ENCODE measurements around the gene MBD4. TPM values are rescaled to one million over a fixed set of nuclear protein-coding genes. Genes with fewer than 3 reads are reported as not detected.
A peak's percentile ranks its signal among the peaks of the same experiment; 100 is the strongest.

MBD4 gene
- total RNA-seq, 1 experiment from 2014 or later: 11.4 TPM

GRCh38 chr3:129440618-129441190 lies 956 bp upstream of the MBD4 start:
- intact Hi-C loops (cut with micrococcal nuclease): loop anchor here (1.0 to 5.0 kb wide), 2 partner anchors 41 to 58 kb away; no protein-coding TSS in a partner anchor
- Histone ChIP-seq H3K9me3 (ENCODE audit: low read length) (no peaks in the 10 kb centered on the region), H4K20me1 (ENCODE audit: low read length) (no peaks in the 10 kb centered on the region), H3K4me1 (ENCODE audit: insufficient read depth, low read length) (peaks cover 15% of the 10 kb centered on the region), H3K27ac (ENCODE audit: low read length) (peak overlapping the region; percentile 81), H3K79me2 (ENCODE audit: low read length) (peaks cover 46% of the 10 kb centered on the region), H3K4me2 (ENCODE audit: low read length) (peak overlapping the region; percentile 97), H3K4me3 (ENCODE audit: low read length) (peak overlapping the region; percentile 96), H3K36me3 (ENCODE audit: low read depth, low read length) (peaks cover 3% of the 10 kb centered on the region; the same call in 1 of the 2 replicates), H3K9me2 (replicated peaks; ENCODE audit: low read length) (no peaks in the 10 kb centered on the region), H3F3A (ENCODE audit: low read length, unreplicated experiment) (no peaks in the 10 kb centered on the region), H3K9ac (ENCODE audit: low read length) (peak overlapping the region; percentile 95), H2AFZ (ENCODE audit: low read length) (peak overlapping the region; percentile 90), H3K27me3 (ENCODE audit: low read length) (no peaks in the 10 kb centered on the region)
- TF ChIP-seq EZH2phosphoT487 (IDR thresholded peaks at IDR 0.05; ENCODE audit: borderline replicate concordance, low read length) (no peak), EZH2 (IDR thresholded peaks at IDR 0.05; ENCODE audit: low read length, unreplicated experiment) (no peak)
- TF ChIP-seq, protein P1, sequence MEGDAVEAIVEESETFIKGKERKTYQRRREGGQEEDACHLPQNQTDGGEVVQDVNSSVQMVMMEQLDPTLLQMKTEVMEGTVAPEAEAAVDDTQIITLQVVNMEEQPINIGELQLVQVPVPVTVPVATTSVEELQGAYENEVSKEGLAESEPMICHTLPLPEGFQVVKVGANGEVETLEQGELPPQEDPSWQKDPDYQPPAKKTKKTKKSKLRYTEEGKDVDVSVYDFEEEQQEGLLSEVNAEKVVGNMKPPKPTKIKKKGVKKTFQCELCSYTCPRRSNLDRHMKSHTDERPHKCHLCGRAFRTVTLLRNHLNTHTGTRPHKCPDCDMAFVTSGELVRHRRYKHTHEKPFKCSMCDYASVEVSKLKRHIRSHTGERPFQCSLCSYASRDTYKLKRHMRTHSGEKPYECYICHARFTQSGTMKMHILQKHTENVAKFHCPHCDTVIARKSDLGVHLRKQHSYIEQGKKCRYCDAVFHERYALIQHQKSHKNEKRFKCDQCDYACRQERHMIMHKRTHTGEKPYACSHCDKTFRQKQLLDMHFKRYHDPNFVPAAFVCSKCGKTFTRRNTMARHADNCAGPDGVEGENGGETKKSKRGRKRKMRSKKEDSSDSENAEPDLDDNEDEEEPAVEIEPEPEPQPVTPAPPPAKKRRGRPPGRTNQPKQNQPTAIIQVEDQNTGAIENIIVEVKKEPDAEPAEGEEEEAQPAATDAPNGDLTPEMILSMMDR (conservative IDR thresholded peaks at IDR 0.05; ENCODE audit: low read depth, low read length): no peak
- ChIA-PET POLR2A (ENCODE audit: unreplicated experiment) (no interaction called here), CTCF (interaction anchor here (2.4 kb wide), 1 partner anchor 57 kb away, joined by 8 read pairs; no protein-coding TSS in a partner anchor)
- DNase-seq (no peak), ATAC-seq (no peak)
- TSS peak; percentile 57 for BruUV-seq (replicated peaks)

DNA sequence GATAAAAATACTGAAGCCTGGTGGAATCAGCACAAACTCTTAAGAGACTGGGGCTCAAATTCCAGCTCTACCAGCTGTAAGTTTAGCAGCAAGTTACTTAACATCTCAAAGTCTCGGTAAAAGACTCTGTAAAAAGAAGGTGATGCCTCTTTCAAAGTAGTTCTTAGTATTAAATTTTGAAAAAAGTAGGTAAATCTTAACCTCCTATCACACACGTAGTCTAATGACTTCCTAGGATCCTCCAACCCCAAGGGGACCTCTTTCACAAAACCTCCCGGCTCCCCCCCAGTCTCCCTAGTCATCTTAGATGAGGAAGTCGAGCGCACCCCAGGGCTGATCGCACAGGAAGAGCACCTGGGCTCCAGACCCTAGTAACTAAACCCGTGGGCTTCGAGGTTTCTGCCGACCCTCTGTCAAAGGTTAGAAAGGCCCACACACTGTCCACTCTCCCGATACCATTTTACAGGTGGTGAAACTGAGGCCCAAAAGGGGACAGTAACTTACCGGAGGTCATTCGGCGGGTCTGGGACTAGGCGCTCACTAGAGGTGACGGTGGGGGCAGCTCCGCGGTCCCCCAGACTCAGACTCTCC lies 427 bp downstream of the MBD4 start:
- Histone ChIP-seq H3K9me3 (ENCODE audit: low read length) (no peaks in the 10 kb centered on the region), H3K27me3 (ENCODE audit: low read length) (no peaks in the 10 kb centered on the region), H3K4me1 (ENCODE audit: insufficient read depth, low read length) (peaks cover 16% of the 10 kb centered on the region), H3K27ac (ENCODE audit: low read length) (peak overlapping the region; percentile 39), H2AFZ (ENCODE audit: low read length) (peak overlapping the region; percentile 97), H3F3A (ENCODE audit: low read length, unreplicated experiment) (no peaks in the 10 kb centered on the region), H3K36me3 (ENCODE audit: low read depth, low read length) (peaks cover 3% of the 10 kb centered on the region; the same call in 1 of the 2 replicates), H3K9me2 (replicated peaks; ENCODE audit: low read length) (no peaks in the 10 kb centered on the region), H4K20me1 (ENCODE audit: low read length) (no peaks in the 10 kb centered on the region), H3K4me3 (ENCODE audit: low read length) (peak overlapping the region; percentile 96), H3K79me2 (ENCODE audit: low read length) (peaks cover 46% of the 10 kb centered on the region), H3K9ac (ENCODE audit: low read length) (peak overlapping the region; percentile 95), H3K4me2 (ENCODE audit: low read length) (peak overlapping the region; percentile 97)
- TF ChIP-seq, protein P1 (conservative IDR thresholded peaks at IDR 0.05; ENCODE audit: low read depth, low read length): no peak
- TF ChIP-seq EZH2 (IDR thresholded peaks at IDR 0.05; ENCODE audit: low read length, unreplicated experiment) (no peak), EZH2phosphoT487 (IDR thresholded peaks at IDR 0.05; ENCODE audit: borderline replicate concordance, low read length) (no peak)
- DNase-seq: no peak
- intact Hi-C loops (cut with micrococcal nuclease): no loop called here
- peak; percentile 3; the same call in 1 of the 2 replicates for ATAC-seq
- TSS peak; percentile 62 for BruUV-seq (replicated peaks)
- POLR2A ChIA-PET (ENCODE audit: unreplicated experiment): interaction anchor here (0.6 kb wide), 1 partner anchor 469 kb away, joined by 23 read pairs; no protein-coding TSS in a partner anchor
- CTCF ChIA-PET: interaction anchor here (0.7 to 2.4 kb wide), 2 partner anchors 56 to 240 kb away, joined by 3 to 8 read pairs; no protein-coding TSS in a partner anchor
